Ishikawa (cell line): ENCODE data around the gene FAM20C.

Source experiments
- CEBPB ChIP-seq: IDR thresholded peaks from 2 replicates; pipeline ENCODE4 v1.6.1; 2012
- CREB1 ChIP-seq: IDR thresholded peaks from 2 replicates; pipeline ENCODE4 v1.6.1; 2012; ENCODE audit warnings: low read depth
- EGR1 ChIP-seq: IDR thresholded peaks from 2 replicates; pipeline ENCODE4 v1.6.1; 2012
- EP300 ChIP-seq: IDR thresholded peaks from 2 replicates; pipeline ENCODE4 v1.6.1; 2012; ENCODE audit warnings: borderline replicate concordance
- FOXM1 ChIP-seq: IDR thresholded peaks from 2 replicates; pipeline ENCODE4 v1.6.1; 2012; ENCODE audit warnings: low read depth, borderline replicate concordance
- NFIC ChIP-seq: IDR thresholded peaks from 2 replicates; pipeline ENCODE4 v1.6.1; 2012
- RAD21 ChIP-seq: IDR thresholded peaks from 2 replicates; pipeline ENCODE4 v1.6.1; 2012; ENCODE audit warnings: low read depth
- TAF1 ChIP-seq: IDR thresholded peaks from 2 replicates; pipeline ENCODE4 v1.6.1; 2012; ENCODE audit warnings: low read depth, mild to moderate bottlenecking
- TCF12 ChIP-seq: IDR thresholded peaks from 2 replicates; pipeline ENCODE4 v1.6.1; 2012; ENCODE audit warnings: low read depth
- TEAD4 ChIP-seq: IDR thresholded peaks from 2 replicates; pipeline ENCODE4 v1.6.1; 2012
- USF1 ChIP-seq: IDR thresholded peaks from 2 replicates; pipeline ENCODE4 v1.6.1; 2012
- YY1 ChIP-seq: IDR thresholded peaks from 2 replicates; pipeline ENCODE4 v1.6.1; 2012; ENCODE audit warnings: low read depth
- ZBTB7A ChIP-seq: IDR thresholded peaks from 2 replicates; pipeline ENCODE4 v1.6.1; 2012; ENCODE audit warnings: low read depth
- TF ChIP-seq, protein P1 (sequence below): IDR thresholded peaks from 2 replicates; pipeline ENCODE4 v1.6.1; 2012
- TF ChIP-seq, protein P2 (sequence below): IDR thresholded peaks from 2 replicates; pipeline ENCODE4 v1.6.1; 2012; ENCODE audit warnings: low read depth, mild to moderate bottlenecking

Gene FAM20C

DNA sequence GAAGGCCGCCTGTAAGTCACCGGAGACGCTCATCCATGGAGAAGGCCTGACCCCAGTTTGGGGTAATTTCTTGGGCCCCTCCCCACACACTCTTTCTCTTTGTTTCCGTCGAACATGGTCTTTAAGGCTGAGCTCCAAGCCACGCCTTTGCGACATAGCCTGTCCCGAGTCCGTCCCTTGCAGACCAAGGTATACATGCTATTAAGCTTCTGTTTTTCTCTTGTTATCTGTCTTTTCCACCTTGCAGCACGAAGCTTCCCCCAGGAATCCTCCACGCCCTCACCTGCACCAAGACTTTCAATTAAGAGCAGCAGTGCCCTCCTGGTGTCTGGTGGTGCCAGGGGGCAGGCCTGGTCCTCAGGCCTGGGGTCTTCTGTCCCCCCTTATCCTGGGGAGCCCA, 4.2 kb upstream of the FAM20C start:
- TF ChIP-seq YY1, result no peak

DNA sequence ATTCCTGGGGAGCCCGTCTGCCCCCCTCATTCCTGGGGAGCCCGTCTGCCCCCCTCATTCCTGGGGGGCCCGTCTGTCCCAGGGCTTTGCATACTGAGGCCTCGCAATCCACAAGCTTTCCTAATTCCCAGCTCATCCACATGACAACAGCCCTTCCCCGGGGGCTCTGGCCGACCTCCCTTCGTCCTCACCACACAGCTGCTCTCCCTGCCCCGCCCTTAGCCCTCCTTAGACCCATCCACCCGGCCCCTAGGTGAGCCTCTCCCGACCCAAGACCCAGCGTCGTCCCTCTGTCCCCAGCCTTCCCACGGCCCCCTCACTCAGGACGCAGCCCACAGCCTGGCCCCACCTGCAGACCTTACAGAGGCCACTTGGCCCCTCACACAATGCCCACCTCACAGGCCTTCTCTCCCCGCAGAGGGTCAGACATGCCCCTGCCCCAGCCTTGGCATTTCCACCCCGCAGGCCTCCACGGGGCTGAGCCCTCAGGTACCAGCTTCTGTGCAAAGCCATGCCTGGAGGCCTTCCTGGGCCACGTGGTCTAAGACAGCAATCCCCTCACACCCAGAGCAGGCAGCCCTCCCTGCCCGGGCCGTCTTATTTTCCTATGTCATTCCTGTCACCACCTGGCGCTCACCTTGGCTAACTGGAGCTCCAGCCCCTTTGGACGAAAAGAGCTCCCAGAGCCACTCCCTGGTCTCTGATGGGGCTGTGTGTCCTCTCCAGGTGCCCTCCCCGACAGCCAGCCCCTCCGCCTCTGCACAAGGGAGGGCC, 3.5 kb upstream of the FAM20C start:
- TF ChIP-seq ZBTB7A (no peak), EGR1 (no peak), CREB1 (no peak), USF1 (no peak), RAD21 (no peak), TCF12 (no peak), TEAD4 (no peak), CEBPB (no peak), FOXM1 (no peak), NFIC (no peak), EP300 (no peak), YY1 (no peak), TAF1 (no peak)
- TF ChIP-seq, protein P1, sequence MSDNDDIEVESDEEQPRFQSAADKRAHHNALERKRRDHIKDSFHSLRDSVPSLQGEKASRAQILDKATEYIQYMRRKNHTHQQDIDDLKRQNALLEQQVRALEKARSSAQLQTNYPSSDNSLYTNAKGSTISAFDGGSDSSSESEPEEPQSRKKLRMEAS, result no peak
- TF ChIP-seq, protein P2, sequence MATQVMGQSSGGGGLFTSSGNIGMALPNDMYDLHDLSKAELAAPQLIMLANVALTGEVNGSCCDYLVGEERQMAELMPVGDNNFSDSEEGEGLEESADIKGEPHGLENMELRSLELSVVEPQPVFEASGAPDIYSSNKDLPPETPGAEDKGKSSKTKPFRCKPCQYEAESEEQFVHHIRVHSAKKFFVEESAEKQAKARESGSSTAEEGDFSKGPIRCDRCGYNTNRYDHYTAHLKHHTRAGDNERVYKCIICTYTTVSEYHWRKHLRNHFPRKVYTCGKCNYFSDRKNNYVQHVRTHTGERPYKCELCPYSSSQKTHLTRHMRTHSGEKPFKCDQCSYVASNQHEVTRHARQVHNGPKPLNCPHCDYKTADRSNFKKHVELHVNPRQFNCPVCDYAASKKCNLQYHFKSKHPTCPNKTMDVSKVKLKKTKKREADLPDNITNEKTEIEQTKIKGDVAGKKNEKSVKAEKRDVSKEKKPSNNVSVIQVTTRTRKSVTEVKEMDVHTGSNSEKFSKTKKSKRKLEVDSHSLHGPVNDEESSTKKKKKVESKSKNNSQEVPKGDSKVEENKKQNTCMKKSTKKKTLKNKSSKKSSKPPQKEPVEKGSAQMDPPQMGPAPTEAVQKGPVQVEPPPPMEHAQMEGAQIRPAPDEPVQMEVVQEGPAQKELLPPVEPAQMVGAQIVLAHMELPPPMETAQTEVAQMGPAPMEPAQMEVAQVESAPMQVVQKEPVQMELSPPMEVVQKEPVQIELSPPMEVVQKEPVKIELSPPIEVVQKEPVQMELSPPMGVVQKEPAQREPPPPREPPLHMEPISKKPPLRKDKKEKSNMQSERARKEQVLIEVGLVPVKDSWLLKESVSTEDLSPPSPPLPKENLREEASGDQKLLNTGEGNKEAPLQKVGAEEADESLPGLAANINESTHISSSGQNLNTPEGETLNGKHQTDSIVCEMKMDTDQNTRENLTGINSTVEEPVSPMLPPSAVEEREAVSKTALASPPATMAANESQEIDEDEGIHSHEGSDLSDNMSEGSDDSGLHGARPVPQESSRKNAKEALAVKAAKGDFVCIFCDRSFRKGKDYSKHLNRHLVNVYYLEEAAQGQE, result no peak

DNA sequence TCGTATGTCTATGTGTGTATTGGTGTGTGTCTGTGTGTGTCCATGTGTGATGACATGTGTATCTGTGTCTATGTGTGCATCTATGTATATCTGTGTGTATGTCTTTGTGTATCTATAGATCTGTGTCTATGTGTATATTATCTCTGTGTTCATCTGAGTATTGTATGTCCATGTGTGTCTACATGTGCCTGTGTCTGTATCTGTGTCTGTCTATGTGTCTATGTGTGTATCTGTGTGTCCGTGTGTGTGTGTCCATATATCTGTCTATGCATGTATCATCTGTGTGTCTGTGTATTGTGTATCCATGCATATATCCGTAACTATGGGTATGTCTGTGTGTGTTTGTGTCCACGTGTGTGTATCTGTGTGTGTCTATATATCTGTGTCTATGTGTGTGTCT, 2.7 kb upstream of the FAM20C start:
- TF ChIP-seq TEAD4 (no peak), EGR1 (no peak)

GRCh38 chr7:190196-190595, 2.2 kb upstream of the FAM20C start:
- no peak for TF ChIP-seq NFIC
- no peak for TF ChIP-seq RAD21
- TF ChIP-seq FOXM1, result no peak
- no peak for TF ChIP-seq TCF12
- TF ChIP-seq YY1, result no peak
- TF ChIP-seq, protein P2, result no peak
- TF ChIP-seq TAF1, result no peak
- no peak for TF ChIP-seq EP300
- TF ChIP-seq TEAD4, result no peak
- TF ChIP-seq EGR1, result no peak
- TF ChIP-seq USF1, result no peak
- TF ChIP-seq CREB1, result no peak
- TF ChIP-seq ZBTB7A, result no peak
- TF ChIP-seq, protein P1, result no peak
- no peak for TF ChIP-seq CEBPB

GRCh38 chr7:191105-191980, 1.0 kb upstream of the FAM20C start:
- TF ChIP-seq TEAD4, result 0 out of 2 replicates have a peak, but pooled peaks have one; percentile 11
- TF ChIP-seq ZBTB7A, result no peak; the same call in 1 of the 2 replicates
- TF ChIP-seq RAD21, result no peak
- TF ChIP-seq TAF1, result no peak
- TF ChIP-seq, protein P2, result no peak
- no peak for TF ChIP-seq CREB1
- TF ChIP-seq YY1, result no peak
- TF ChIP-seq EP300, result no peak; the same call in 1 of the 2 replicates
- TF ChIP-seq USF1, result peak; percentile 52; the same call in 1 of the 2 replicates
- no peak for TF ChIP-seq CEBPB
- no peak for TF ChIP-seq FOXM1
- TF ChIP-seq, protein P1, result peak; percentile 31; the same call in 1 of the 2 replicates
- peak; percentile 32; the same call in 1 of the 2 replicates for TF ChIP-seq NFIC
- peak; percentile 85 for TF ChIP-seq EGR1
- TF ChIP-seq TCF12, result no peak; the same call in 1 of the 2 replicates
